Vagina (tissue), 2 donors: ENCODE data around the gene CPN2. TPM values are rescaled to one million over a fixed set of nuclear protein-coding genes. Genes with fewer than 3 reads are reported as not detected.

Experiments used
- DNase-seq, 2 donors: peaks; one replicate each; pipeline ENCODE4 v3.0.0-alpha.2; 2017; ENCODE audit errors: extremely low spot score in 2 of 2
- H3K27ac ChIP-seq: fragments of 200-600 bp; sonication (generic); one replicate; pipeline ENCODE4 v1.5.1; 2019
- H3K27me3 ChIP-seq: fragments of 200-600 bp; sonication (generic); one replicate; pipeline ENCODE4 v1.5.1; 2019
- H3K36me3 ChIP-seq, 2 donors: fragments of 200-600 bp; sonication (generic); one replicate each; pipeline ENCODE4 v1.5.1; 2017 to 2019
- H3K4me1 ChIP-seq: fragments of 200-600 bp; sonication (generic); one replicate; pipeline ENCODE4 v1.5.1; 2019
- H3K4me3 ChIP-seq, 2 donors: fragments of 200-600 bp; sonication (generic); 1 replicate in 1 of 2; 2 replicates in 1 of 2; pipeline ENCODE4 v1.5.1; 2016 to 2019
- H3K9me3 ChIP-seq: fragments of 200-600 bp; sonication (generic); one replicate; pipeline ENCODE4 v1.5.1; 2019
- POLR2A ChIP-seq, 2 donors: fragments of 450-650 bp; IDR thresholded peaks; one replicate each; pipeline ENCODE4 v1.6.1; 2017; ENCODE audit warnings: antibody characterized with exemption in 2 of 2, mild to moderate bottlenecking in 2 of 2, moderate library complexity in 2 of 2
- POLR2AphosphoS5 ChIP-seq, 2 donors: sonication (generic); formaldehyde crosslinking; IDR thresholded peaks; one replicate each; pipeline ENCODE4 v1.9.0; 2017; ENCODE audit warnings: antibody characterized with exemption in 2 of 2, mild to moderate bottlenecking in 2 of 2, low read depth in 1 of 2; ENCODE audit not compliant: insufficient read depth in 1 of 2
- intact Hi-C: fragments of 100-400 bp; cut with DNase I; formaldehyde crosslinking; loops from one replicate; pipeline ENCODE4 v1.15.1; 2023
- total RNA-seq: library from RNA; depleted of rRNA; stranded (reverse); fragments of >200 nt; gene quantifications from one replicate; pipeline ENCODE4 v1.2.3, GENCODE V29; 2016
- TF ChIP-seq, protein P1 (sequence below), 3 experiments: fragments of 450-650 bp in 2 of 3; fragments of 200-600 bp in 1 of 3; sonication (generic) in 1 of 3; IDR thresholded peaks; one replicate each; pipeline ENCODE4 v1.5.1; 2017 to 2019; ENCODE audit warnings: antibody characterized with exemption in 3 of 3, mild to moderate bottlenecking in 2 of 3, moderate library complexity in 2 of 3

CPN2 gene
- total RNA-seq, 1 donor from 2014 or later: not detected

DNA sequence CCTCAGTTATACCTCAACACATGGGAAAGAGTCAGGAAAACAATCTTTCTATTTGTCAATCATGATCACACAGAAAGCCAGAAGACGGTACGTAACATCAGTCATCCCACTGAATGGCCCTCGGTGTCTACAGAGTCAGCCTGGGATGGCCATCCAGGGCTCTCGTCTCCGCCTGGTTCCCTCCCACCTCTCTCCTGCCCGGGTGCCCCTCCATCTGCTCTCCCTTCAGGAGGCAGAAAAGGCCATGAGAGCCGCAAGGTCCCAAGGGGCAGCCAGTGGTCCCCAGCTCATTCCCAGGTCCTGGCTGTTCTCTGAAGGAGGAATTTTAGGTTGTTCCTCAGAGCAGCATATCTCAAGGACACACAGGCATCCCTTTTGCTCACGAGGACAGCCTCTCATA lies 22.8 kb upstream of the CPN2 start:
- intact Hi-C loops: no loop called here
- TF ChIP-seq, protein P1, sequence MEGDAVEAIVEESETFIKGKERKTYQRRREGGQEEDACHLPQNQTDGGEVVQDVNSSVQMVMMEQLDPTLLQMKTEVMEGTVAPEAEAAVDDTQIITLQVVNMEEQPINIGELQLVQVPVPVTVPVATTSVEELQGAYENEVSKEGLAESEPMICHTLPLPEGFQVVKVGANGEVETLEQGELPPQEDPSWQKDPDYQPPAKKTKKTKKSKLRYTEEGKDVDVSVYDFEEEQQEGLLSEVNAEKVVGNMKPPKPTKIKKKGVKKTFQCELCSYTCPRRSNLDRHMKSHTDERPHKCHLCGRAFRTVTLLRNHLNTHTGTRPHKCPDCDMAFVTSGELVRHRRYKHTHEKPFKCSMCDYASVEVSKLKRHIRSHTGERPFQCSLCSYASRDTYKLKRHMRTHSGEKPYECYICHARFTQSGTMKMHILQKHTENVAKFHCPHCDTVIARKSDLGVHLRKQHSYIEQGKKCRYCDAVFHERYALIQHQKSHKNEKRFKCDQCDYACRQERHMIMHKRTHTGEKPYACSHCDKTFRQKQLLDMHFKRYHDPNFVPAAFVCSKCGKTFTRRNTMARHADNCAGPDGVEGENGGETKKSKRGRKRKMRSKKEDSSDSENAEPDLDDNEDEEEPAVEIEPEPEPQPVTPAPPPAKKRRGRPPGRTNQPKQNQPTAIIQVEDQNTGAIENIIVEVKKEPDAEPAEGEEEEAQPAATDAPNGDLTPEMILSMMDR (IDR thresholded peaks at IDR 0.05): no peak
- no peak for TF ChIP-seq POLR2AphosphoS5 (IDR thresholded peaks at IDR 0.05; ENCODE audit: insufficient read depth in 1 of 2, low read depth in 1 of 2)
- TF ChIP-seq POLR2A (IDR thresholded peaks at IDR 0.05): no peak
- H3K4me1 ChIP-seq: peaks cover 11% of the 10 kb centered on the region

GRCh38 chr3:194373028-194373427 lies 21.9 kb upstream of the CPN2 start:
- TF ChIP-seq POLR2A (IDR thresholded peaks at IDR 0.05) (no peak), POLR2AphosphoS5 (IDR thresholded peaks at IDR 0.05; ENCODE audit: insufficient read depth in 1 of 2, low read depth in 1 of 2) (no peak)
- TF ChIP-seq, protein P1 (IDR thresholded peaks at IDR 0.05): no peak
- intact Hi-C loops: no loop called here
- no peak for DNase-seq
- Histone ChIP-seq H3K36me3 (no peaks in the 10 kb centered on the region), H3K9me3 (no peaks in the 10 kb centered on the region), H3K27me3 (no peaks in the 10 kb centered on the region), H3K27ac (no peak overlapping the region), H3K4me1 (peaks cover 17% of the 10 kb centered on the region), H3K4me3 (no peak overlapping the region)

More for the DNA sequence above, 22.8 kb upstream of the CPN2 start:
- DNase-seq: no peak
- Histone ChIP-seq H3K36me3 (no peaks in the 10 kb centered on the region), H3K27me3 (no peaks in the 10 kb centered on the region), H3K27ac (no peak overlapping the region), H3K4me3 (no peak overlapping the region), H3K9me3 (no peaks in the 10 kb centered on the region)

GRCh38 chr3:194370753-194371152 lies 19.6 kb upstream of the CPN2 start:
- Histone ChIP-seq H3K27ac (no peak overlapping the region), H3K4me3 (no peak overlapping the region), H3K4me1 (peaks cover 17% of the 10 kb centered on the region), H3K9me3 (no peaks in the 10 kb centered on the region), H3K36me3 (no peaks in the 10 kb centered on the region), H3K27me3 (no peaks in the 10 kb centered on the region)
- intact Hi-C loops: no loop called here
- no peak for DNase-seq
- TF ChIP-seq POLR2A (IDR thresholded peaks at IDR 0.05) (no peak), POLR2AphosphoS5 (IDR thresholded peaks at IDR 0.05; ENCODE audit: insufficient read depth in 1 of 2, low read depth in 1 of 2) (no peak)
- TF ChIP-seq, protein P1 (IDR thresholded peaks at IDR 0.05): no peak

DNA sequence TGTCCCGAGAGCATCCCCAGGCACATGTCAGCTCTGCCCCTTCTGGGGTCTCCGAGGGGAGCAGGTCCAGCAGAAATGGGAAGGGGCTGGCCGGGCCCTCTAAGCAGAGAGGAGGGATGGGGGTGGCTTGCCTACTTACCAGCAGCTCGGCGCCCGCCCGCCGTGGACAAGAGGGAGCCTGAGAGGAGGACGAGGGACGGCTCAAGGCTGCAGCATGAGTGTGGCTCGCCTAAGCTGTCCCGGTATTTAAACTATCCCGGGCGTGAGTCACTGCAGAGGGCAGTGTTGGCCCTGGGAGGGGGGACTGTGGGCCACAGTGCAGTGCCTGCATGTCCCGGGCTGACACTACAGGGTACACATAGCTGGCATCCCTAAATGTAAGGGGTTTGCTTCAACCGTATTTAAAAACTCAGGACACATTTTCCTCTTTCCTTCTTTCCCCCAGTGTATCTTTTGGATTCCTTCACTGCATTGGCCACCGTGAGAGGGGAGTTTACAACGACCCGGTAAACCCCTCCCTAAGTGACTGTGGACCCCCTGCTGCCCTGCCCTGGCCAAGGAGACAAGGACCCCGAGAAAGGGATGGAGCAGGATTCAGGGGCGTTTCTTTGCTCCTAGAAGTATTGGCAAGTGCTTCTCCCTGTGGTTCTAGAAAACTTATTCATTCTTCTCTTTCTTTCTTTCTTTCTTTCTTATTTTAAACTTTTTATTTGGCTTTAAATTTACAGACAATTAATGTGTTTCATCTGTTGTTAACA lies 18.6 kb upstream of the CPN2 start, which contains the start of gene LRRC15:
Gene LRRC15 (minus strand): TSS at position 222 of the 758 bp plus-strand sequence. CDS start 8,700 bp downstream, outside the sequence.
- TF ChIP-seq POLR2AphosphoS5 (IDR thresholded peaks at IDR 0.05; ENCODE audit: insufficient read depth in 1 of 2, low read depth in 1 of 2) (no peak), POLR2A (IDR thresholded peaks at IDR 0.05) (no peak)
- TF ChIP-seq, protein P1 (IDR thresholded peaks at IDR 0.05): no peak
- Histone ChIP-seq H3K9me3 (no peaks in the 10 kb centered on the region), H3K36me3 (no peaks in the 10 kb centered on the region), H3K4me3 (no peak within 1 kb of the TSS), H3K27me3 (no peaks in the 10 kb centered on the region), H3K4me1 (peaks cover 22% of the 10 kb centered on the region), H3K27ac (no peak within 1 kb of the TSS)
- intact Hi-C loops: no loop called here
- DNase-seq: no peak

DNA sequence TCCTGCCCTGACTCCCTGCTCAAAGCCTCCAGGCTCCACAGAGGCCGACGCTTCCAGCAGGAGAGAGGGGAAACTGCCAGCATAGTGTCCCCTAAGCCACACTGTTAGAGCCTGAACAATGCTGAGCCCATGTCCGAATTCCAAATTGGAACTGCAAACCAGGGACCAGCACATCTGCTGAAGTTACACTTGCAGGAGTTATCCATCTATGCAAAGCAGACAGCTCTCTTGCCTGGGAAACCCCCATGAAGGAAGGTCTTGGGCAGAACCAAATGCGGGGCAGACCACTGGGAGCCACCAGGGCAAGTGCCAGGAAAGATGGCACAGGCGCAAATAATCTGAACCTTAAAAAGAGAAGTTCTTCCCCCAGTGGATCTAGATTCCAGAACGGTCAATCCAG lies 17.8 kb upstream of the CPN2 start:
- H3K27me3 ChIP-seq: no peaks in the 10 kb centered on the region
- no peak overlapping the region for H3K27ac ChIP-seq
- H3K9me3 ChIP-seq: no peaks in the 10 kb centered on the region
- H3K4me3 ChIP-seq: no peak overlapping the region
- H3K4me1 ChIP-seq: peaks cover 29% of the 10 kb centered on the region
- H3K36me3 ChIP-seq: no peaks in the 10 kb centered on the region
- no peak for DNase-seq
- TF ChIP-seq, protein P1 (IDR thresholded peaks at IDR 0.05): no peak
- TF ChIP-seq POLR2AphosphoS5 (IDR thresholded peaks at IDR 0.05; ENCODE audit: insufficient read depth in 1 of 2, low read depth in 1 of 2) (no peak), POLR2A (IDR thresholded peaks at IDR 0.05) (no peak)
- intact Hi-C loops: no loop called here
